Endothelial cell of umbilical vein (primary cell): ENCODE data around the gene MOB2. TPM values are rescaled to one million over a fixed set of nuclear protein-coding genes. Genes with fewer than 3 reads are reported as not detected.

Source experiments
- BruUV-seq: library from RNA; stranded (reverse); fragments of 400-500 nt; replicated peaks from 2 replicates; lab custom pipeline; 2021; lab: Mats Ljungman, UMichigan
- CTCF ChIA-PET: fragments of 300-600, 350-600 bp; sonication (Branson Sonifier 250); formaldehyde crosslinking; loops from one replicate; lab custom pipeline; 2021; ENCODE audit warnings: antibody characterized with exemption, inconsistent platforms; lab: Charles Lee
- POLR2A ChIA-PET: fragments of 300-600, 350-600 bp; sonication (Branson Sonifier 250); formaldehyde crosslinking; loops from one replicate; lab custom pipeline; 2021; ENCODE audit warnings: antibody characterized with exemption, inconsistent platforms; lab: Charles Lee
- DNase-seq: peaks from one replicate; pipeline ENCODE4 v3.0.0-alpha.2; 2011; ENCODE audit warnings: low read depth, low spot score
- FAIRE-seq: peaks from 2 replicates; lab custom pipeline; 2011; peaks lifted over from hg19 to GRCh38; lab: Jason Lieb, UNC
- H2AFZ ChIP-seq: 2 replicates; pipeline ENCODE4 v1.6.0; 2012; ENCODE audit warnings: low read depth, low read length, control low read depth, inconsistent platforms
- H3K27ac ChIP-seq: 2 replicates; pipeline ENCODE4 v1.5.1; 2011; ENCODE audit warnings: low read depth, mild to moderate bottlenecking, control low read depth, low read length, moderate library complexity; ENCODE audit not compliant: insufficient read depth
- H3K27me3 ChIP-seq, 2 experiments: 2 replicates each; pipeline versions ENCODE4 v1.6.0 to v1.6.1; 2011; ENCODE audit warnings: low read length in 2 of 2, mixed read lengths in 1 of 2; ENCODE audit not compliant: control insufficient read depth in 2 of 2, insufficient read depth in 2 of 2
- H3K36me3 ChIP-seq, 2 experiments: 2 replicates in 1 of 2; 3 replicates in 1 of 2; pipeline ENCODE4 v1.5.1; 2011; ENCODE audit warnings: low read length in 2 of 2, mild to moderate bottlenecking in 1 of 2, moderate library complexity in 1 of 2; ENCODE audit not compliant: control insufficient read depth in 2 of 2, insufficient read depth in 2 of 2; ENCODE audit errors: extremely low read depth in 1 of 2
- H3K4me1 ChIP-seq: 3 replicates; pipeline ENCODE4 v1.5.1; 2011; ENCODE audit warnings: mild to moderate bottlenecking, low read length; ENCODE audit not compliant: control insufficient read depth, insufficient read depth; ENCODE audit errors: extremely low read depth
- H3K4me2 ChIP-seq: 2 replicates; pipeline ENCODE4 v1.6.1; 2011; ENCODE audit warnings: low read length, control low read depth, mixed read lengths; ENCODE audit not compliant: insufficient read depth
- H3K4me3 ChIP-seq, 3 experiments: fragments of 200-600 bp in 1 of 3; sonication (generic), shearing (Covaris generic) in 1 of 3; replicated peaks in 1 of 3; 2 replicates each; pipeline ENCODE4 v1.5.1; 2011 to 2016; ENCODE audit warnings: control low read depth in 3 of 3, low read length in 3 of 3, mild to moderate bottlenecking in 2 of 3, inconsistent platforms in 1 of 3, low read depth in 1 of 3, moderate library complexity in 1 of 3; ENCODE audit not compliant: insufficient read depth in 1 of 3
- H3K79me2 ChIP-seq: 2 replicates; pipeline ENCODE4 v1.6.0; 2012; ENCODE audit warnings: low read length, inconsistent platforms; ENCODE audit not compliant: control insufficient read depth, insufficient read depth
- H3K9ac ChIP-seq: replicated peaks from 2 replicates; pipeline ENCODE3; 2011; ENCODE audit warnings: low read length, control low read depth; ENCODE audit not compliant: insufficient read depth; ENCODE audit errors: extremely low read depth
- H3K9me1 ChIP-seq: replicated peaks from 3 replicates; pipeline ENCODE4 v1.6.0; 2011; ENCODE audit warnings: mild to moderate bottlenecking, low read length; ENCODE audit not compliant: control insufficient read depth, insufficient read depth; ENCODE audit errors: extremely low read depth
- H3K9me3 ChIP-seq: replicated peaks from 2 replicates; pipeline ENCODE4 v1.5.1; 2012; ENCODE audit warnings: low read length, inconsistent platforms; ENCODE audit not compliant: control insufficient read depth, insufficient read depth
- H4K20me1 ChIP-seq: replicated peaks from 2 replicates; pipeline ENCODE3; 2011; ENCODE audit warnings: mild to moderate bottlenecking, low read length; ENCODE audit not compliant: control insufficient read depth, insufficient read depth; ENCODE audit errors: extremely low read depth
- CTCF ChIP-seq, 2 donors: IDR thresholded peaks; 1 replicate in 1 of 2; 2 replicates in 1 of 2; pipeline ENCODE4 v1.5.1; 2011; ENCODE audit warnings: low read length in 2 of 2, mild to moderate bottlenecking in 2 of 2, moderate library complexity in 2 of 2, control low read depth in 1 of 2, inconsistent platforms in 1 of 2, low read depth in 1 of 2; ENCODE audit not compliant: insufficient read depth in 1 of 2; ENCODE audit errors: extremely low read depth in 1 of 2
- EZH2 ChIP-seq: IDR thresholded peaks from 2 replicates; pipeline ENCODE4 v1.6.1; 2012; ENCODE audit warnings: borderline replicate concordance, low read depth, mild to moderate bottlenecking, moderate library complexity, low read length, inconsistent platforms; ENCODE audit not compliant: severe bottlenecking
- FOS ChIP-seq: IDR thresholded peaks from 2 replicates; pipeline ENCODE4 v1.6.1; 2011; ENCODE audit warnings: mild to moderate bottlenecking, low read length, moderate library complexity, borderline replicate concordance; ENCODE audit not compliant: insufficient read depth
- GATA2 ChIP-seq: IDR thresholded peaks from 2 replicates; pipeline ENCODE4 v1.7.0; 2011; ENCODE audit warnings: low read depth, mild to moderate bottlenecking, moderate library complexity, mixed read lengths, low read length; ENCODE audit not compliant: insufficient read length, insufficient read depth
- JUN ChIP-seq: IDR thresholded peaks from 2 replicates; pipeline ENCODE4 v1.6.1; 2011; ENCODE audit warnings: borderline replicate concordance, low read depth; ENCODE audit not compliant: insufficient read length, insufficient read depth
- MAX ChIP-seq: IDR thresholded peaks from 2 replicates; pipeline ENCODE4 v1.6.1; 2011; ENCODE audit not compliant: insufficient read depth, insufficient read length
- POLR2AphosphoS5 ChIP-seq: IDR thresholded peaks from 2 replicates; pipeline ENCODE4 v1.6.1; 2012; ENCODE audit warnings: low read depth, mild to moderate bottlenecking, control low read depth, low read length, moderate library complexity; ENCODE audit not compliant: insufficient read depth
- dilution Hi-C: fragments of 300-500 bp; cut with MboI; formaldehyde crosslinking; loops from one replicate; pipeline ENCODE4 v1.15.0; 2019; ENCODE audit warnings: low sequenced_read_pairs; ENCODE audit not compliant: extremely low pct_ligation_motif_present
- intact Hi-C: fragments of 100-400 bp; cut with micrococcal nuclease; formaldehyde crosslinking; loops from one replicate; pipeline ENCODE4 v1.10.0; 2022
- polyA plus RNA-seq, 4 experiments: library from polyadenylated mRNA; depleted of rRNA in 3 of 4; stranded (reverse) in 3 of 4; unstranded in 1 of 4; fragments of >200 nt; gene quantifications; 2 replicates each; pipeline versions ENCODE4 v1.2.1 to v1.2.3, GENCODE V29; 2011 to 2012; ENCODE audit warnings: missing spikeins in 1 of 4
- total RNA-seq: library from RNA; stranded (reverse); gene quantifications from 2 replicates; pipeline ENCODE4 v1.2.3, GENCODE V29; 2021

MOB2 gene
- total and polyA plus RNA-seq, 2 donors (not counting 3 experiments of a cell fraction or from before 2014, with no cell fraction given) = 38.2 to 50.6 TPM

- Histone ChIP-seq H3K36me3 (no peaks in the 10 kb centered on the region), H3K4me3 (no peak overlapping the region), H3K9me3 (no peaks in the 10 kb centered on the region), H3K4me2 (no peak overlapping the region), H3K27me3 (no peaks in the 10 kb centered on the region), H2AFZ (no peak overlapping the region), H3K4me1 (peaks cover 4% of the 10 kb centered on the region), H3K9me1 (no peaks in the 10 kb centered on the region), H3K79me2 (peaks cover 31% of the 10 kb centered on the region), H4K20me1 (peaks cover 15% of the 10 kb centered on the region), H3K9ac (no peak overlapping the region), H3K27ac (no peak overlapping the region)
- TF ChIP-seq MAX = no peak
- dilution Hi-C loops (no loop called here), intact Hi-C loops (no loop called here)
- ChIA-PET CTCF (no interaction called here), POLR2A (no interaction called here)
- DNase-seq (no peak), FAIRE-seq (no peak)
- no TSS peak for BruUV-seq
Measured at GRCh38 chr11:1499261-1499890, 12.8 kb upstream of the MOB2 start.

GRCh38 chr11:1498262-1498661, 11.7 kb upstream of the MOB2 start:
- H3K9me3 ChIP-seq = no peaks in the 10 kb centered on the region
- POLR2A ChIA-PET = no interaction called here
- H3K9me1 ChIP-seq = no peaks in the 10 kb centered on the region
- no peak overlapping the region for H2AFZ ChIP-seq
- DNase-seq = no peak
- H3K79me2 ChIP-seq = peaks cover 34% of the 10 kb centered on the region
- H3K9ac ChIP-seq = no peak overlapping the region
- no peak overlapping the region for H3K4me3 ChIP-seq
- dilution Hi-C loops = no loop called here
- no peak for FAIRE-seq
- H4K20me1 ChIP-seq = peaks cover 17% of the 10 kb centered on the region
- CTCF ChIA-PET = no interaction called here
- no peaks in the 10 kb centered on the region for H3K27me3 ChIP-seq
- H3K27ac ChIP-seq = no peak overlapping the region
- no peak overlapping the region for H3K4me2 ChIP-seq
- BruUV-seq = no TSS peak
- H3K4me1 ChIP-seq = peaks cover 10% of the 10 kb centered on the region
- no peaks in the 10 kb centered on the region for H3K36me3 ChIP-seq
- intact Hi-C loops = no loop called here
- TF ChIP-seq GATA2 = no peak
- TF ChIP-seq CTCF (IDR thresholded peaks at IDR 0.05; ENCODE audit: extremely low read depth in 1 of 2, insufficient read depth in 1 of 2, low read depth in 1 of 2, low read length in 2 of 2) = no peak
- no peak for TF ChIP-seq POLR2AphosphoS5
- no peak for TF ChIP-seq FOS
- no peak for TF ChIP-seq EZH2
- TF ChIP-seq JUN = no peak
